ENCODE data around the gene ABL2. TPM values are rescaled to one million over a fixed set of nuclear protein-coding genes. Genes with fewer than 3 reads are reported as not detected.
A peak's percentile ranks its signal among the peaks of the same experiment; 100 is the strongest.
"Not testable (repeated sequence)": the region's sequence is repeated elsewhere in the genome, so short reads cannot be mapped to it uniquely, and the experiment has no call there.

Gene ABL2
- polyA plus RNA-seq, 1 donor: 8.6 TPM

- DNase-seq: not testable (repeated sequence)
Measured at GRCh38 chr1:179213317-179213716, 16.2 kb downstream of the ABL2 start.

GRCh38 chr1:179208681-179209477 lies 20.6 kb downstream of the ABL2 start:
- no peak for DNase-seq

- peak; percentile 56 for DNase-seq
Measured at GRCh38 chr1:179206812-179207211, 22.7 kb downstream of the ABL2 start.

- no peak for DNase-seq
Measured at GRCh38 chr1:179205284-179205683, 24.2 kb downstream of the ABL2 start.

- no peak for DNase-seq
Measured at GRCh38 chr1:179202161-179202560, 27.3 kb downstream of the ABL2 start.

GRCh38 chr1:179200586-179200985 lies 28.9 kb downstream of the ABL2 start:
- DNase-seq: no peak

GRCh38 chr1:179197690-179198297 lies 31.7 kb downstream of the ABL2 start:
- DNase-seq: no peak

GRCh38 chr1:179195857-179196256 lies 33.6 kb downstream of the ABL2 start:
- not testable (repeated sequence) for DNase-seq

GRCh38 chr1:179195376-179195775 lies 34.1 kb downstream of the ABL2 start:
- DNase-seq: no peak

GRCh38 chr1:179194068-179194537 lies 35.4 kb downstream of the ABL2 start:
- no peak for DNase-seq

GRCh38 chr1:179190861-179191260 lies 38.6 kb downstream of the ABL2 start:
- DNase-seq: no peak

- no peak for DNase-seq
Measured at GRCh38 chr1:179187735-179188471, 41.6 kb downstream of the ABL2 start.

- no peak for DNase-seq
Measured at GRCh38 chr1:179187043-179187442, 42.4 kb downstream of the ABL2 start.

GRCh38 chr1:179184403-179184802 lies 45.1 kb downstream of the ABL2 start:
- no peak for DNase-seq

- no peak for DNase-seq
Measured at GRCh38 chr1:179183857-179184256, 45.6 kb downstream of the ABL2 start.

- no peak for DNase-seq
Measured at GRCh38 chr1:179178950-179179349, 50.5 kb downstream of the ABL2 start.

- no peak for DNase-seq
Measured at GRCh38 chr1:179178183-179178582, 51.3 kb downstream of the ABL2 start.

- DNase-seq: no peak
Measured at GRCh38 chr1:179177615-179178014, 51.9 kb downstream of the ABL2 start.

GRCh38 chr1:179177182-179177581 lies 52.3 kb downstream of the ABL2 start:
- DNase-seq: no peak

GRCh38 chr1:179175011-179175841 lies 54.3 kb downstream of the ABL2 start:
- no peak for DNase-seq

- DNase-seq: not testable (repeated sequence)
Measured at GRCh38 chr1:179170468-179170770, 59.1 kb downstream of the ABL2 start.

GRCh38 chr1:179169616-179170467 lies 59.6 kb downstream of the ABL2 start:
- no peak for DNase-seq

Data from hindlimb muscle (tissue), 1 donor.